Testis (tissue), 3 donors: ENCODE data around the gene EZR. TPM values are rescaled to one million over a fixed set of nuclear protein-coding genes. Genes with fewer than 3 reads are reported as not detected.
A peak's percentile ranks its signal among the peaks of the same experiment; 100 is the strongest.

Experiments used
- DNase-seq: peaks from one replicate; pipeline ENCODE4 v3.0.0-alpha.2; 2019
- H3K27ac ChIP-seq, 2 donors: fragments of 200-600 bp; sonication (generic); one replicate each; pipeline ENCODE4 v1.5.1; 2019
- H3K27me3 ChIP-seq: fragments of 200-600 bp; sonication (generic); one replicate; pipeline ENCODE4 v1.5.1; 2019
- H3K36me3 ChIP-seq: fragments of 200-600 bp; sonication (generic); one replicate; pipeline ENCODE4 v1.5.1; 2017; ENCODE audit warnings: low read depth; ENCODE audit errors: missing control alignments
- H3K4me1 ChIP-seq: fragments of 200-600 bp; sonication (generic); one replicate; pipeline ENCODE4 v1.5.1; 2019
- H3K4me3 ChIP-seq, 2 donors: fragments of 200-600 bp; sonication (generic); one replicate each; pipeline ENCODE4 v1.5.1; 2017 to 2019
- H3K9me3 ChIP-seq: fragments of 200-600 bp; sonication (generic); one replicate; pipeline ENCODE4 v1.5.1; 2017
- CTCF ChIP-seq, 3 experiments: fragments of 450-650 bp in 2 of 3; fragments of 200-600 bp in 1 of 3; sonication (generic) in 1 of 3; IDR thresholded peaks; one replicate each; pipeline ENCODE4 v1.5.1; 2016 to 2019; ENCODE audit warnings: antibody characterized with exemption in 3 of 3, mild to moderate bottlenecking in 2 of 3, moderate library complexity in 1 of 3
- POLR2A ChIP-seq: fragments of 450-650 bp; IDR thresholded peaks from one replicate; pipeline ENCODE4 v1.6.1; 2017; ENCODE audit warnings: antibody characterized with exemption, mild to moderate bottlenecking, moderate library complexity
- WGBS, 2 donors: methylation state at CpG; one replicate each; pipeline ENCODE4 v1.1.5; 2018; 5-methylcytosine and 5-hydroxymethylcytosine counted together
- intact Hi-C: fragments of 100-400 bp; cut with DNase I; formaldehyde crosslinking; loops from one replicate; pipeline ENCODE4 v1.15.1; 2023; ENCODE audit warnings: low total_unique reads
- polyA plus RNA-seq: library from polyadenylated mRNA; stranded (reverse); fragments of 350-450 nt; fragmentation: Illumina TruSeq; extraction: RNeasy Lipid Tissue Mini Kit (QIAGEN cat#74804); gene quantifications from one replicate; pipeline ENCODE4 v1.2.3, GENCODE V29; 2014; ENCODE audit warnings: low read depth, low replicate concordance; ENCODE audit not compliant: insufficient read depth
- total RNA-seq, 2 donors: library from RNA; depleted of rRNA; stranded (reverse); fragments of >200 nt; gene quantifications; one replicate each; pipeline ENCODE4 v1.2.3, GENCODE V29; 2016

EZR gene
- total and polyA plus RNA-seq, 3 donors from 2014 or later = 129 to 199 (median 164) TPM

- intact Hi-C loops = no loop called here
- Histone ChIP-seq H3K4me3 (no peak overlapping the region), H3K36me3 (no peaks in the 10 kb centered on the region), H3K27me3 (no peaks in the 10 kb centered on the region), H3K27ac (peak overlapping the region in 1 of 2 donors; percentile 38), H3K4me1 (peaks cover 11% of the 10 kb centered on the region), H3K9me3 (no peaks in the 10 kb centered on the region)
- 58 to 69% methylated on average over 11 to 21 of the region's 21 CpGs for WGBS, 2 donors
- no peak for DNase-seq
- TF ChIP-seq CTCF (IDR thresholded peaks at IDR 0.05) = no peak
- no peak for TF ChIP-seq POLR2A
Observed at GRCh38 chr6:158770533-158771330, 48.4 kb downstream of the EZR start.

GRCh38 chr6:158769771-158770432, 49.3 kb downstream of the EZR start:
- intact Hi-C loops = no loop called here
- peaks cover 15% of the 10 kb centered on the region for H3K4me1 ChIP-seq
- H3K4me3 ChIP-seq = no peak overlapping the region
- peak overlapping the region in 1 of 2 donors; percentile 51 for H3K27ac ChIP-seq
- H3K27me3 ChIP-seq = no peaks in the 10 kb centered on the region
- no peaks in the 10 kb centered on the region for H3K36me3 ChIP-seq
- no peak for TF ChIP-seq POLR2A
- TF ChIP-seq CTCF (IDR thresholded peaks at IDR 0.05) = no peak
- no peak for DNase-seq
- H3K9me3 ChIP-seq = no peaks in the 10 kb centered on the region
- 71 to 84% methylated on average over 13 to 18 of the region's 18 CpGs for WGBS, 2 donors

- Histone ChIP-seq H3K27me3 (no peaks in the 10 kb centered on the region), H3K9me3 (no peaks in the 10 kb centered on the region), H3K27ac (peak overlapping the region in 1 of 2 donors; percentile 51), H3K36me3 (no peaks in the 10 kb centered on the region), H3K4me1 (peaks cover 15% of the 10 kb centered on the region), H3K4me3 (no peak overlapping the region)
- WGBS, 2 donors = 87 to 90% methylated on average over 13 of the region's 13 CpGs
- DNase-seq = no peak
- intact Hi-C loops = no loop called here
- TF ChIP-seq CTCF (IDR thresholded peaks at IDR 0.05) (no peak), POLR2A (no peak)
Observed at GRCh38 chr6:158769234-158769770, 49.9 kb downstream of the EZR start.

- Histone ChIP-seq H3K4me1 (peaks cover 20% of the 10 kb centered on the region), H3K36me3 (no peaks in the 10 kb centered on the region), H3K4me3 (no peak overlapping the region), H3K27me3 (no peaks in the 10 kb centered on the region), H3K27ac (no peak overlapping the region), H3K9me3 (no peaks in the 10 kb centered on the region)
- TF ChIP-seq POLR2A (no peak), CTCF (IDR thresholded peaks at IDR 0.05) (no peak)
- intact Hi-C loops = no loop called here
- 81 to 86% methylated on average over 8 of the region's 8 CpGs for WGBS, 2 donors
- no peak for DNase-seq
Observed at GRCh38 chr6:158768436-158768835, 50.7 kb downstream of the EZR start.
